Measurements from ENCODE around the gene SV2C.

- TF ChIP-seq CTCF (IDR thresholded peaks at IDR 0.05; ENCODE audit: low read length) (no peak), EZH2phosphoT487 (IDR thresholded peaks at IDR 0.05; ENCODE audit: low read length) (no peak)
These were observed 69.0 kb downstream of the SV2C start for GRCh38 chr5:76152161-76152560.
